Measurements from ENCODE around the gene DAB1.

DAB1 gene

DNA sequence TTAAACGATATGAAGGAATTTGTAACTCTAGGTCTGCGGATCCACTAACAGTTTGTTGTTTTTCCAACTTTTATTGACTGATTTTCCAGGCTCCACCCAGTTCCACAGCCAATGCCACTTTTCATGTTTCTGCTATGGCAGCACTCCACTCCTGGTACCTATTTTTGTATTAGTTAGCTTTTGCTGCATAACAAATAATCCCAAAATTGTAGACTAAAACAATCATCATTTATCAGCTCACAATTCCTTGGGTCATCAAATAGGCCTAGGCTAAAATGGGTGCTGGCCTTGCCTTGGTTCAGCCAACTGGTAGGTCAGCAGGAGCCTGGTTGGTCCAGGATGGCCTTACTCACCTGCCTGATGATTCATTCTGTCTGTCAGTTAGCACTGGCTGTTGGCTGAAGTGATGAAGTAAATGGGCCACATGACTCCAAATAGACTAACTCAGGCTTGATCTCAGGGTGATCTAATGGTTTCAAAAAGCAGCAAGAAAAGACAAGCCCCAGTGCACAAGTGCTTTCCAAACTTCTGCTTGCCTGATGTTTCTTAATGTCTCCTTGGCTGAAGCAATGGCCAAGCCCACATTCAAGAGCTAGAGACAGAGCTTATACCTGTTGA is 454.9 kb downstream of the DAB1 start:
- peak; percentile 38 for DNase-seq (ENCODE audit: low read depth)
- TF ChIP-seq, protein P1, sequence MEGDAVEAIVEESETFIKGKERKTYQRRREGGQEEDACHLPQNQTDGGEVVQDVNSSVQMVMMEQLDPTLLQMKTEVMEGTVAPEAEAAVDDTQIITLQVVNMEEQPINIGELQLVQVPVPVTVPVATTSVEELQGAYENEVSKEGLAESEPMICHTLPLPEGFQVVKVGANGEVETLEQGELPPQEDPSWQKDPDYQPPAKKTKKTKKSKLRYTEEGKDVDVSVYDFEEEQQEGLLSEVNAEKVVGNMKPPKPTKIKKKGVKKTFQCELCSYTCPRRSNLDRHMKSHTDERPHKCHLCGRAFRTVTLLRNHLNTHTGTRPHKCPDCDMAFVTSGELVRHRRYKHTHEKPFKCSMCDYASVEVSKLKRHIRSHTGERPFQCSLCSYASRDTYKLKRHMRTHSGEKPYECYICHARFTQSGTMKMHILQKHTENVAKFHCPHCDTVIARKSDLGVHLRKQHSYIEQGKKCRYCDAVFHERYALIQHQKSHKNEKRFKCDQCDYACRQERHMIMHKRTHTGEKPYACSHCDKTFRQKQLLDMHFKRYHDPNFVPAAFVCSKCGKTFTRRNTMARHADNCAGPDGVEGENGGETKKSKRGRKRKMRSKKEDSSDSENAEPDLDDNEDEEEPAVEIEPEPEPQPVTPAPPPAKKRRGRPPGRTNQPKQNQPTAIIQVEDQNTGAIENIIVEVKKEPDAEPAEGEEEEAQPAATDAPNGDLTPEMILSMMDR (conservative IDR thresholded peaks at IDR 0.05; ENCODE audit: control insufficient read depth, insufficient read depth, low read depth, low read length), result no peak
- H3K4me3 ChIP-seq (ENCODE audit: control insufficient read depth, low read depth, low read length), result no peak overlapping the region

DNA sequence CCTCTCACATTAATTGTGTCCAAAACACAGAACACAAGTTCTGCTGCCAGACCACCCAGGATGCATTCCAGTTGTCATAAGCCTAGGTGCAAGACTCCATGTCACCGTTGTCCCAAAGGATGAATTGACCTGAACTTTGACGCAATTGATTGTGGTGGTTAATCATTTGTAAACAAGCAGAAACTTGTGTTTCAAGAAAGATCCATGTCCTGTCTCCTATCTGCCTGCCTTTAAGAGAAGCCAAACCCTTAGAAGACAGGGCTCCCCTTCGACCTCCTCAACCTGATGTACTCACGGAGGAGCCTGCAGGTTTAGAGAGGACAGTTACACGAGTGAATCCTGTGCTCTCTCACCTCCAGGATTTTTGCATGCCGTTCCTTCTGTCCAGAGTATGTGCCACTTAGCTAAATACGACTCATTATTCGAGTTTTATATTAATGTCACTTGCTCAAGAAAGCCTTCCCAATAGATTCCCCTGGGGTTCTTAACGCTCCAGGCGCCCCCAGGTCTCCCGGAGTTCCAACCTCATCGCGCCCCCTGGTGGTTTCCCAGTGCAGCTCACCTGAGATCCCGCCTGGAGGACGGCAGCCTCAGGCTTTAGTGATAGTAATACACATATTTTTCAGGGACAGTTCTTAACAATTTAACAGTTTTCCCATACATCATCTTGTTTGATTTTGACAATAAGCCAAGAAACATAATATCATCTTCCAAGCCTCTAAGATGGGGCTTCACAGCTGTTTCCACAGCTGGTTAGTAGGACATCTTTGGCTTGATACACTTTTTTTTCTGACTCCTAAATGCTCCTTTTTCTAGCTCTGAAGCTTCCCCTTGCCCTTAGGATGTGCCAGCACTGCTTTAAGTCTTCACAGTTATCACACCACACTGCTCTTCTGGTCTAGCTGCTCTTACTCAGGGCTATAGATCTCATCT is 455.7 kb downstream of the DAB1 start:
- TF ChIP-seq, protein P1 (conservative IDR thresholded peaks at IDR 0.05; ENCODE audit: control insufficient read depth, insufficient read depth, low read depth, low read length), result peak; percentile 70
- no peak overlapping the region for H3K4me3 ChIP-seq (ENCODE audit: control insufficient read depth, low read depth, low read length)
- peak; percentile 43 for DNase-seq (ENCODE audit: low read depth)

DNA sequence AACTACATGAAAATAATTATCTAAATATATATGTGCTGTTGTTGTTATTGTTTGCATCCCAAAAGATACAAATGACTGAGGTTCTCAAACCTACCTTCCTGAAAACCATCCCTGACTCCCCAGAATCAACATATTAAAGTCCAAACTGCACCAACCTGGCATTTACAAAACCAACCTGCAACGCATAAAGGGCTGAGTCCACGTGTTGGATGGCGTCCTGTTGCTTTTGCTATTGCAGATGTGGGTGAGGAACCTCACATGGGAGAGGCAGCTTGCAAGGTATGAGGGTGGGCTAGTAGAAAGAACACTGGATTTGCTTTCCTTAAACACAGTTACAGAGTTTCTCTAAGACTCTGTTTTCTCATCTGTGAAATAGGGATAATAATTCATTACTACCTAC is 456.5 kb downstream of the DAB1 start:
- no peak for DNase-seq (ENCODE audit: low read depth)
- no peak overlapping the region for H3K4me3 ChIP-seq (ENCODE audit: control insufficient read depth, low read depth, low read length)
- TF ChIP-seq, protein P1 (conservative IDR thresholded peaks at IDR 0.05; ENCODE audit: control insufficient read depth, insufficient read depth, low read depth, low read length), result no peak

DNA sequence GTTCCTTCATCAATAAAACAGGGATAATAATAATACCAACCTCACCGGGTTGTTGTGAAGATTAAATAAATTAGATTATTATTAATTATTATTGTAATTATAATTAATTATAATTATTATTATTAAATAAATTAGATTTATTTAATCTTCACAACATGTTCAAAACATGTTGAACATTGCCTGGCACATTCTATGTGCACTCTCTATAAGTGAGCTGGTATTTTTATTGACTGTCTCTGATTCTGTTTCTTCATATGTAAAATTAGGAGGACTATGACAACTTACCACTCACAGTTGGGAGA is 457.2 kb downstream of the DAB1 start:
- DNase-seq (ENCODE audit: low read depth), result no peak
- TF ChIP-seq, protein P1 (conservative IDR thresholded peaks at IDR 0.05; ENCODE audit: control insufficient read depth, insufficient read depth, low read depth, low read length), result no peak
- H3K4me3 ChIP-seq (ENCODE audit: control insufficient read depth, low read depth, low read length), result no peak overlapping the region

DNA sequence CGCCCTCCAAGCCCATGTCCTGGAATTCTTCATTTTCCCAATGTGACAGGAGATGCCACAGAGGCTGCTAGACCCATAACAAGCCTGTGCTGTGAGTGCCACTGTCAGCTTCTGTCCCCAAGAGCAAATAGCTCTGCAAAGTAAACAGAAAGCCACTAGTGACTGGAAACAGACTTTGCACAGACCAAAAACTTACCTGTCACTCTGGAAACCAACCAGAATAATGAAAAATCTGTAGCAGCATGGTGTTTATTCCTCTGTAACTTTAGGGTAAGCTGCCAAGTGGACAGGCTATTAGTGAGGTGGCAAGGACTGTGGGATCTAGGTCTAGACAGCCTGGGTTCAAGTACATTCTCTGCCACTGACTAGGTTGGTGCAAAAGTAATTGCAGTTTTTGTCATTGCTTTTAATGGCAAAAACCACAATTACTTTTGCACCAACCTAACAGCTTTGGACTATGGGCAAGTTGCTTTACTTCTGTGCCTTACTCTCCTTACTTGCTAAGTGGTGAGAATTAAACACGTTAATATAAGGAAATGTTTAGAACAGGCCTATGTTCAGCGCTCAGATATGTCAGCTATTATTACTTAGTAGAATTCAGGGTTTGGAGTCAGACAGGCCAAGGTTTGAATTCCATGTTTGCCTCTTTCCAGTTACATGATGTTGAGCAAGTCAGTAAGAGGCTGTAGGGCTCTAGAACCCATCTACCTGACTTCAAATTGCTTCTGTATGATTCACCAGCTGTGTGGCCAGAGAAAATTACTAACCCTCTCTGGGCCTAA is 457.8 kb downstream of the DAB1 start, which contains the start of gene C8B:
TSS of gene C8B (minus strand) at position 100 of the 782 bp plus-strand sequence. CDS start at position 33, 67 bp downstream.
- no peak for DNase-seq (ENCODE audit: low read depth)
- H3K4me3 ChIP-seq (ENCODE audit: control insufficient read depth, low read depth, low read length), result no peak within 1 kb of the TSS

DNA sequence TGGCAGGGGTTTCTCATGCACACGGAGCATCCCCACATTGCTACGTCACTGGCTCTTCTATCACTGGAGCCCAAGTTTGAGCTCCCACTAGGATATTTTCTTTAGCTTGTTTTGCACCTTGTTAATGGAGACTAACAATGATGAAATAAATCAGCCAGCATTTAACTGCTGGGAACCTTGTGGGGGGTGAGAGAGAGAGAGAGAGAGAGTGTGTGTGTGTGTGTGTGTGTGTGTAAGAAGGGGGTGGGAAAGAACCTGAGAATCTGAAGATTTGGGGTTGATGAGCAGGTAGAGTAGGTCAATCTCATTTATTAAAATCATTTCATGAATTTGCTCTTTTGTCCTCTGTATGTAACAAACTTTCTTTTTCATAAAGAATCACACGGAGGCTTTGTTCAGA is 458.7 kb downstream of the DAB1 start:
- H3K4me3 ChIP-seq (ENCODE audit: control insufficient read depth, low read depth, low read length), result no peak overlapping the region
- no peak for DNase-seq (ENCODE audit: low read depth)
- TF ChIP-seq, protein P1 (conservative IDR thresholded peaks at IDR 0.05; ENCODE audit: control insufficient read depth, insufficient read depth, low read depth, low read length), result no peak

More for the DNA sequence above, 457.8 kb downstream of the DAB1 start, which contains the start of gene C8B:
- TF ChIP-seq, protein P1 (conservative IDR thresholded peaks at IDR 0.05; ENCODE audit: control insufficient read depth, insufficient read depth, low read depth, low read length), result no peak
